LNCAP (cell line): ENCODE measurements around the gene MAP1B.

Experiments
- TF ChIP-seq, protein P1 (sequence below): fragments of 450-650 bp; IDR thresholded peaks from 2 replicates; pipeline ENCODE4 v1.5.1; 2017; ENCODE audit warnings: mild to moderate bottlenecking

Gene MAP1B

DNA sequence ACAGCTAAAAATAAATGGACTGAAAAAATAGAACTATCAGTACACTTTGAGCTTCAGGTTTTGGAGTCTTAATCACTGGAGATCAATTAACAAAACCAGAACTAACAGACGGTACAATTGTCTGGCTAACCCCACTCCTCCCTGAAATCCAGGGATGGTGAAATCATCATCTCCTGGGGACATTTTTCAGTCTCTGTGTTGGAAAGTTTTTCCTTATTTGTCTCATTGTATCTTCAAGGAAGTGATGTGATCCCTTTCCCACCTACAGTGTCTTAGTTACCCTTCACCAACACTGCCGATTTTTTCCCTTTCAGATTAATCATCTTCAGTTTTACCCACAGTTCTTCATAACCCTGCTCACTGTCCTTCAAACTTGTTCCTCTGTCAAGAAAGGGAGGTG, 81.9 kb downstream of the MAP1B start:
- TF ChIP-seq, protein P1, sequence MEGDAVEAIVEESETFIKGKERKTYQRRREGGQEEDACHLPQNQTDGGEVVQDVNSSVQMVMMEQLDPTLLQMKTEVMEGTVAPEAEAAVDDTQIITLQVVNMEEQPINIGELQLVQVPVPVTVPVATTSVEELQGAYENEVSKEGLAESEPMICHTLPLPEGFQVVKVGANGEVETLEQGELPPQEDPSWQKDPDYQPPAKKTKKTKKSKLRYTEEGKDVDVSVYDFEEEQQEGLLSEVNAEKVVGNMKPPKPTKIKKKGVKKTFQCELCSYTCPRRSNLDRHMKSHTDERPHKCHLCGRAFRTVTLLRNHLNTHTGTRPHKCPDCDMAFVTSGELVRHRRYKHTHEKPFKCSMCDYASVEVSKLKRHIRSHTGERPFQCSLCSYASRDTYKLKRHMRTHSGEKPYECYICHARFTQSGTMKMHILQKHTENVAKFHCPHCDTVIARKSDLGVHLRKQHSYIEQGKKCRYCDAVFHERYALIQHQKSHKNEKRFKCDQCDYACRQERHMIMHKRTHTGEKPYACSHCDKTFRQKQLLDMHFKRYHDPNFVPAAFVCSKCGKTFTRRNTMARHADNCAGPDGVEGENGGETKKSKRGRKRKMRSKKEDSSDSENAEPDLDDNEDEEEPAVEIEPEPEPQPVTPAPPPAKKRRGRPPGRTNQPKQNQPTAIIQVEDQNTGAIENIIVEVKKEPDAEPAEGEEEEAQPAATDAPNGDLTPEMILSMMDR = no peak

DNA sequence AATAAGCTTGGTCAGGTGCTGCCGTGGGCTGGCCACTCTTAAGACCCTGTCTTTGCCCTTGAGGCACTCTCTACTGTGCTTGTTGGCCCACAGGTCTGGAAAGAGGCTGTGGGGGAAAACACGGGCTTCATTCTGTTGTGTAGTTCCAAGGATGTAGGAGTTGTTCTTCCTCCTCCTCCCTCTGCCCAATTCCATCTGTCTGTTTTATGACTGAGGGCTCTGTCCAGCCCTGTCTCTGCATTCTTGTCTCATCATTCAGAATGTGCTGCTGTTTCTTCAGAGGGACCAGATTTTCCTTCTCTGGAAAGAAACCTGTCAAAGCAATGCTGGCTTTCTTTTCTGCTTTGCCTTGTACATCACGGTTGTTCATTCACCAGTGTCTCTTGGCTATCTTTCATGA, 84.1 kb downstream of the MAP1B start:
- TF ChIP-seq, protein P1 = no peak

DNA sequence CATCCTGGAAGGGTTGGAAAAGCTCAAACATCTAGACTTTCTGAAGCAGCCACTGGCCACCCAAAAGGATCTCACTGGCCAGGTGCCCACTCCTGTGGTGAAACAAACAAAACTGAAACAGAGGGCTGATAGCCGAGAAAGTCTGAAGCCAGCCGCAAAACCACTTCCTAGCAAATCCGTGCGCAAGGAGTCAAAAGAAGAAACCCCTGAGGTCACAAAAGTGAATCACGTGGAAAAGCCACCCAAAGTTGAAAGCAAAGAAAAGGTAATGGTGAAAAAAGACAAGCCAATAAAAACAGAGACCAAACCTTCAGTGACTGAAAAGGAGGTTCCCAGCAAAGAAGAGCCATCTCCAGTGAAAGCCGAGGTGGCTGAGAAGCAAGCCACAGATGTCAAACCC, 87.6 kb downstream of the MAP1B start:
- TF ChIP-seq, protein P1 = no peak

DNA sequence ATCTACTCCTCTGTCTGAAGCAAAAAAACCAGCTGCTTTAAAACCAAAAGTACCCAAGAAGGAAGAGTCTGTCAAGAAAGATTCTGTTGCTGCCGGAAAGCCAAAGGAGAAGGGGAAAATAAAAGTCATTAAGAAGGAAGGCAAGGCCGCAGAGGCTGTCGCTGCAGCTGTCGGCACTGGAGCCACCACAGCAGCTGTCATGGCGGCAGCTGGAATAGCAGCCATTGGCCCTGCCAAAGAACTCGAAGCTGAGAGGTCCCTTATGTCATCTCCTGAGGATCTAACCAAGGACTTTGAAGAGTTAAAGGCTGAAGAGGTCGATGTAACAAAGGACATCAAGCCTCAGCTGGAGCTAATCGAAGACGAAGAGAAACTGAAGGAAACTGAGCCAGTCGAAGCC, 88.3 kb downstream of the MAP1B start:
- TF ChIP-seq, protein P1 = no peak

DNA sequence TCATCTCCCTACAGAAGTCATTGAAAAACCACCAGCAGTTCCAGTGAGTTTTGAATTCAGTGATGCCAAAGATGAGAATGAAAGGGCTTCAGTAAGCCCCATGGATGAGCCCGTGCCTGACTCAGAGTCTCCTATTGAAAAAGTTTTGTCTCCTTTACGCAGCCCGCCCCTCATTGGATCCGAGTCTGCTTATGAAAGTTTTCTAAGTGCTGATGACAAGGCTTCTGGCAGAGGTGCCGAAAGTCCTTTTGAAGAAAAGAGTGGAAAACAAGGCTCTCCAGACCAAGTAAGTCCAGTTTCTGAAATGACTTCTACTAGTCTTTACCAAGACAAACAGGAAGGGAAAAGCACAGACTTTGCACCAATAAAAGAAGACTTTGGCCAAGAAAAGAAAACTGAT, 90.1 kb downstream of the MAP1B start:
- TF ChIP-seq, protein P1 = no peak

DNA sequence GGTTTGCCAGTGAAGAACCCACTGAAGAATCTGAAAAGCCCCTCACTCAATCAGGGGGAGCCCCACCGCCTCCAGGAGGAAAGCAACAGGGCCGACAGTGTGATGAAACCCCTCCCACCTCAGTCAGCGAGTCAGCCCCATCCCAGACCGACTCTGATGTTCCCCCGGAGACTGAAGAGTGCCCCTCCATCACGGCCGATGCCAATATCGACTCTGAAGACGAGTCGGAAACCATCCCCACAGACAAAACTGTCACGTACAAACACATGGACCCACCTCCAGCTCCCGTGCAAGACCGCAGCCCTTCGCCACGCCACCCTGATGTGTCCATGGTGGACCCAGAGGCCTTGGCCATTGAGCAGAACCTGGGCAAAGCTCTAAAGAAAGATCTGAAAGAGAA, 92.4 kb downstream of the MAP1B start:
- TF ChIP-seq, protein P1 = no peak

DNA sequence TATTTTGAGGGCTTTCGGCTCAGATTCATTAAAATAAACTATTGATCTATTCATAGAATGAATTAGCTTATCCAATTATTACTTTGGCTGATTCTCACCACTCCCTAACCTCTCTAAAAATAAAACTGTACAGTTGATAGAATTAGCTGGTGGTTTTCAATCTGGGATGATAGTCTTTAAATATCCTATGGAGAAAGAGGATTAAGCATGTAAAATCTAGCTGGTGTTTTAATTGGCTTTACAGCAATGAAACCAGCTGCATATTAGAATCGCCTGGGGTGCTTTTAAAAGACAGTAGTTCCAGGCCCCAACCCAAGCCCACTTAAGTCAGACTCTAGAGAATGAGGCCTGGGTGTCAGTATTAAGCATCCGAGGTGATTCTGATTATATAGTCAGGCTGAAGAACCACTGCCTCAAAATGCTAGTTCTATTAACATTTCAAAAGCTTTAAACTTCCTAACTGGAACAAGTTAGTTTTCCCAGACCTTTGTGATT, 95.1 kb downstream of the MAP1B start:
- TF ChIP-seq, protein P1 = no peak

DNA sequence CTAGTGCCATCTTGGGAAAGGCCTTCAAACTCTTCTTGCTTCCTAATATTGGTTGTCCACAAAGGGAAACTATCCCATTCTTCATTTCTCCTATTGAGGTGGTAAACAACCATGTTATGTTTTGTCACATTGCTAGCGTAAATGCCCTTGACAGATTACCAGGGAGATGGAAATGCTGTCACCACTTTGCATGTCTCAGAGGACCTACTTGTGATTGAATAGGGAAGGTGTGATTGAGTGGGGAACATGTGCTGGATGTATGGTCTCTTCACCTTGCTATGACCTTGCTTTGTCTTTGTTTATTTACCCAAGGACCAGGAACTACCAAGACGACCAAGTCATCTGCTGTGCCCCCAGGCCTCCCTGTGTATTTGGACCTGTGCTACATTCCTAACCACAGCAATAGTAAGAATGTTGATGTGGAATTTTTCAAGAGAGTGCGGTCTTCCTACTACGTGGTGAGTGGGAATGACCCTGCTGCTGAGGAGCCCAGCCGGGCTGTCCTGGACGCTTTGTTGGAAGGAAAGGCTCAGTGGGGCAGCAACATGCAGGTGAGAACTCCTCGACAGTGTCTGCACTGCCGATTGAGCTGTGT, 96.1 kb downstream of the MAP1B start:
- TF ChIP-seq, protein P1 = no peak
